GM13977 (cell line): ENCODE results near the gene TSC22D2.

Source experiments
- DNase-seq: peaks from one replicate; pipeline ENCODE4 v3.0.0; 2012; ENCODE audit warnings: low spot score
- in situ Hi-C: fragments of 300-500 bp; cut with MboI; formaldehyde crosslinking; loops from one replicate; pipeline ENCODE4 v1.12.0; 2022; ENCODE audit warnings: low sequenced_read_pairs, low pct_unique_long_range_greater_than_20kb, mixed read lengths, inconsistent platforms; ENCODE audit not compliant: unreplicated experiment
- TF ChIP-seq, protein P1 (sequence below): IDR thresholded peaks from 2 replicates; pipeline ENCODE4 v1.5.1; 2012; ENCODE audit warnings: mild to moderate bottlenecking, control low read depth; ENCODE audit not compliant: insufficient read depth; ENCODE audit errors: extremely low read depth, missing control alignments

TSC22D2 gene

DNA sequence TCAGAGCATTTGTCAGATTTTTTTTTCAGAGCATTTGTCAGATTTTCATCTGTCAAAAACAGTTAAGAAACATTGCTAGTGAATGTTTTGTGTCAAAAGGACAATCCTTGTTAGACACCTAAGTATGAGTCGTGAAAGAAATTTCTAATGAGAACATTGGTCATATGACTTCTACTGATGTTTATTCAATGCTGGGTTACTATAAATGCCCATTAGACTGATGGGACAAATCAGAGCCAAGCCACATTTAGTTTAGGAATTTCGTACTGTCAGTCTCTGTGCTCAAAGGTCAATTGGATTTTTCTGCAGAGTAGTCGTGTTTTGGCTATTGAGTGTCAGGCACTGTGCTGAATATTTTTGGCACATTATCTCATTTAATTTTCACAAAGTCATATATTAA, 31.6 kb downstream of the TSC22D2 start:
- in situ Hi-C loops, result no loop called here
- no peak for DNase-seq
- TF ChIP-seq, protein P1, sequence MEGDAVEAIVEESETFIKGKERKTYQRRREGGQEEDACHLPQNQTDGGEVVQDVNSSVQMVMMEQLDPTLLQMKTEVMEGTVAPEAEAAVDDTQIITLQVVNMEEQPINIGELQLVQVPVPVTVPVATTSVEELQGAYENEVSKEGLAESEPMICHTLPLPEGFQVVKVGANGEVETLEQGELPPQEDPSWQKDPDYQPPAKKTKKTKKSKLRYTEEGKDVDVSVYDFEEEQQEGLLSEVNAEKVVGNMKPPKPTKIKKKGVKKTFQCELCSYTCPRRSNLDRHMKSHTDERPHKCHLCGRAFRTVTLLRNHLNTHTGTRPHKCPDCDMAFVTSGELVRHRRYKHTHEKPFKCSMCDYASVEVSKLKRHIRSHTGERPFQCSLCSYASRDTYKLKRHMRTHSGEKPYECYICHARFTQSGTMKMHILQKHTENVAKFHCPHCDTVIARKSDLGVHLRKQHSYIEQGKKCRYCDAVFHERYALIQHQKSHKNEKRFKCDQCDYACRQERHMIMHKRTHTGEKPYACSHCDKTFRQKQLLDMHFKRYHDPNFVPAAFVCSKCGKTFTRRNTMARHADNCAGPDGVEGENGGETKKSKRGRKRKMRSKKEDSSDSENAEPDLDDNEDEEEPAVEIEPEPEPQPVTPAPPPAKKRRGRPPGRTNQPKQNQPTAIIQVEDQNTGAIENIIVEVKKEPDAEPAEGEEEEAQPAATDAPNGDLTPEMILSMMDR, result no peak

DNA sequence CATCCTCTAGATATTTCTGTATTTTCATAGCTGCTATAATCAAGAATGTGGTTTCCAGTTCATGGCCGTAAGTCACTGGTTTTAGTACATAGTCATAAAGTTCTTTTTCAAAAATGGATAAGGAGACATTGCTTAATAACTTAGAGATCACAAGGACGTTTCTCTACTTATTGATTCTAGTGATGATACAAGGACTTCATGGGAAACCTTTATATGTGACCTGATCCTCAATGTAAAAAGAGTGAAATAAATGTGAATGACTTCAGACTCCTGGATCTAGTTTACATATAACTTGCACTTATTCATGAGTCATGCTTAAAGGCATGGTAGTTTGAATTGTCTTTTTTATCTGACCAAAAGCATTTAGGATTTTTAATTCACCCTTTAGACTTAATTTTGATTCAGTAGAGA, 35.2 kb downstream of the TSC22D2 start:
- TF ChIP-seq, protein P1, result no peak
- DNase-seq, result no peak
- in situ Hi-C loops, result no loop called here

DNA sequence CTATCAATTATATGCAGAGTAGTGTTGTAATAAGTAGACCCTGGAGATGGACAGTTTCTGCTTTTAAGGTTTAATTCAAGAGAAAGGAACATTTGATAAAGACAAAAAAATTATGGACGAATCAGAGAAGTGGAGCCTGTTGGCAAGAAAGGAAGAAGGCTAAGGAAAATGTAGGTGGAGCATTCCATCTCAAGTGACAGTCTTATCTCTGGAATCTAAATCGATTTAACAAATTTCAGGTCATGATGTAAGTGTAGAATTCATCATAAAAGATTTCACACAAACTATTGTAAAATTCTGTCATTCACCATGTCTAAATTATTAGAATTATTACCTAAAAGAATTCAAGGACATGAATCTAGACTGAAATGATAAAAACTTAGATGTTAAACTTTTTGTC, 36.3 kb downstream of the TSC22D2 start:
- in situ Hi-C loops, result no loop called here
- DNase-seq, result no peak
- TF ChIP-seq, protein P1, result no peak

DNA sequence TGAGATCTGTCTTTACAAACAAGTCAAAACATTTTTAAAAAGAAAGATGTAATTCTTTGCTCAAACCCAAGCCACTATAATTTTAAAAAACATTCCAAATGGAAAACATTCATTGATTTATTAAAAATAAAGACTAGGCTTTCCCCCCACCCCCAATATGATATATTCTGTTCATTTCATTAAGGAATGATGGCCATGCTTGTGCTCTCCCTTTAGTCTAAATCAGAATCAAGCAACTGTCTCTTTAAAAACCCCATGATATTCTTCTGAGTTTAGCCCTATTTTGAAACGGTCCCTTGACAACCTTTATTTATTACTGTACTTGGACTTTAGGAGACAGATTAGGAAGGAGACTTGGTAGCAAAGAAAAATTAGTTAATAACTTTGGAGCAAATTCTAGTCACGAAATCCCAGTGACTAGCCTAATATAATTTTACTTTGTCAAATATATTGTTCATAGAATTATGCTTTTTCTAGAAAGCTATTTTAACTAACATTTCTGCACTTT, 38.4 kb downstream of the TSC22D2 start:
- TF ChIP-seq, protein P1, result no peak
- in situ Hi-C loops, result no loop called here
- no peak for DNase-seq

DNA sequence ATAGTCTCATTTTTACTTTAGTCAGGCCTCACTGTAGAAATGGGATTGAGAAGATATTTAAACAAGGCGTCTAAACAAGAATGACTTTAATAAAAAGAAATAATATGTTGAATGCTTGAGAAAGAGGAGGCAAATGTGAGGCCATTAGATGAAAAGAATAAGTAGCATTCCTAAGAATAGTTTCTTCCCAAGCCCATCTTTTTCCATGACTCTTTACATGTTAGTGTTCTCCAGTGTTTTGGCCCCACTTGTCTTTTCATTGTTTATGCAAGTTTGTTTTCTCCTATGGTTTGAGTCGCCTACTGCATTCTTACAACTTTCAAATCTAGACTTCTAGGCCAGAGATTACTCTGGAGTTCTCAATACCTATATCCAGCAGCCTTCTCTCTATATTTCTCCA, 39.0 kb downstream of the TSC22D2 start:
- TF ChIP-seq, protein P1, result no peak
- in situ Hi-C loops, result no loop called here
- no peak for DNase-seq

DNA sequence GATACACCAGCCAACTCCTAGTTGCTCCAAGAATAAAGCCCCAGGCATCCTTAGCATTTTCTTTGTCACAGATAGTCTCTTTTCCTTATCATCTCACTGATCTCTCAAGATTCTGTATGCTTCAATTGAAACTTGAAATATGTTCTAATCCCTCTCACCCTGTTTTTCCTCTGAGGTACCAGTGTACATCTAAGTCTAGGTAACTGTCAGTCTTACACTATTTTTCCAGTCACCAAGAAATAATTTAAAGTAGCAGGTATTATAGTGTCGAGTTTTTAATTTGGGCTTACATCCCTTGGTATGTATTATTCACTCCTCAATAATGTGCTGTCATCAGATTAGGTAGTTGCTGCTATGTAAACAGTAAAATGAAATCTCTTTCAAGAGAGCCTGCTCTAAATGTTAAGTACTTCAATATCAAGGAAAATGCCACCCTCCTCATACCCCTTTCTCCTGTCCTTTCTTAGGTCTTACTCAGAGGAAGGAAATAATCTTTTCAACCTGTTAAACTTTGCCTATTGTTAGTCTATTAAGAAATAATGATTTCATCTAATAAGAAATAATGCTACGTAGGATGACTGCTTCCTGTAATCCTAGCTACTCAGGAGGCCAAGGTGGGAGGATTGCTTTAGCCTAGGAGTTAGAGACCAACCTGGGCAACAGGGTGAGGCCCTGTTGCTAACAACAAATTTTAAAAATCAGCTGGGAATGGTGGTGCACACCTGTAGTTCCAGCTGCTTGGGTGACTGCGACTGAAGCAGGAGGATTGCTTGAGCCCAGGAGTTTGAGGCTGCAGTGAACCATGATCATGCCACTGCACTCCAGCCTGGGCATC, 39.8 kb downstream of the TSC22D2 start:
- TF ChIP-seq, protein P1, result no peak
- in situ Hi-C loops, result no loop called here
- DNase-seq, result no peak
